Lower leg skin (tissue), 3 donors: ENCODE data around the gene ART4.

Source experiments
- POLR2A ChIP-seq, 2 donors: fragments of 450-650 bp; IDR thresholded peaks; one replicate each; pipeline ENCODE4 v1.6.1; 2016 to 2017; ENCODE audit warnings: antibody characterized with exemption in 2 of 2, mild to moderate bottlenecking in 1 of 2, moderate library complexity in 1 of 2
- TF ChIP-seq, protein P1 (sequence below), 3 donors: fragments of 450-650 bp; IDR thresholded peaks; one replicate each; pipeline ENCODE4 v1.5.1; 2016; ENCODE audit warnings: antibody characterized with exemption in 3 of 3, mild to moderate bottlenecking in 3 of 3, moderate library complexity in 2 of 3

DNA sequence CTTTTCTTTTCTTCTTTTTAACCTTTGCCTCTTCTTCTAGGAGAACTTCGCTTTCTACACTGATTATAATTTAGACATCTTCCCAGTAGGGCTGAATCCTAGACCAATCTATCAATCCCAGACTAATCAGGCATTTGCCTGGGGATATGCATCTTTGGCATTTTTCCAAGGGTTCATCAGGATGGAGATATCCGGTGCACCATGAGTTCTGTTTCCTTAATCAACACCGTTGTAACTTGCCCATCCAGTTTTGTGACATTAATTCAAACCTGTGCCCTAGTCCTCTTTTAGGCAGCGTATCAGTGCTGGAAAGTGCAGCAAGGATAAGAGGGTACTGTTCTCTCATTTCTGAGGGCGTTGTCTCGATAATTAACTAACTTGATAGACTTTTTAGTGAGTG lies 42.9 kb upstream of the ART4 start:
- no peak for TF ChIP-seq POLR2A (IDR thresholded peaks at IDR 0.05)
- TF ChIP-seq, protein P1, sequence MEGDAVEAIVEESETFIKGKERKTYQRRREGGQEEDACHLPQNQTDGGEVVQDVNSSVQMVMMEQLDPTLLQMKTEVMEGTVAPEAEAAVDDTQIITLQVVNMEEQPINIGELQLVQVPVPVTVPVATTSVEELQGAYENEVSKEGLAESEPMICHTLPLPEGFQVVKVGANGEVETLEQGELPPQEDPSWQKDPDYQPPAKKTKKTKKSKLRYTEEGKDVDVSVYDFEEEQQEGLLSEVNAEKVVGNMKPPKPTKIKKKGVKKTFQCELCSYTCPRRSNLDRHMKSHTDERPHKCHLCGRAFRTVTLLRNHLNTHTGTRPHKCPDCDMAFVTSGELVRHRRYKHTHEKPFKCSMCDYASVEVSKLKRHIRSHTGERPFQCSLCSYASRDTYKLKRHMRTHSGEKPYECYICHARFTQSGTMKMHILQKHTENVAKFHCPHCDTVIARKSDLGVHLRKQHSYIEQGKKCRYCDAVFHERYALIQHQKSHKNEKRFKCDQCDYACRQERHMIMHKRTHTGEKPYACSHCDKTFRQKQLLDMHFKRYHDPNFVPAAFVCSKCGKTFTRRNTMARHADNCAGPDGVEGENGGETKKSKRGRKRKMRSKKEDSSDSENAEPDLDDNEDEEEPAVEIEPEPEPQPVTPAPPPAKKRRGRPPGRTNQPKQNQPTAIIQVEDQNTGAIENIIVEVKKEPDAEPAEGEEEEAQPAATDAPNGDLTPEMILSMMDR (IDR thresholded peaks at IDR 0.05) = no peak
